ENCODE measurements around the gene TOR1AIP1. TPM values are rescaled to one million over a fixed set of nuclear protein-coding genes. Genes with fewer than 3 reads are reported as not detected.

TOR1AIP1 gene
- polyA plus RNA-seq (2012; ENCODE audit: insufficient read length, low read depth): 14.6 TPM

DNA sequence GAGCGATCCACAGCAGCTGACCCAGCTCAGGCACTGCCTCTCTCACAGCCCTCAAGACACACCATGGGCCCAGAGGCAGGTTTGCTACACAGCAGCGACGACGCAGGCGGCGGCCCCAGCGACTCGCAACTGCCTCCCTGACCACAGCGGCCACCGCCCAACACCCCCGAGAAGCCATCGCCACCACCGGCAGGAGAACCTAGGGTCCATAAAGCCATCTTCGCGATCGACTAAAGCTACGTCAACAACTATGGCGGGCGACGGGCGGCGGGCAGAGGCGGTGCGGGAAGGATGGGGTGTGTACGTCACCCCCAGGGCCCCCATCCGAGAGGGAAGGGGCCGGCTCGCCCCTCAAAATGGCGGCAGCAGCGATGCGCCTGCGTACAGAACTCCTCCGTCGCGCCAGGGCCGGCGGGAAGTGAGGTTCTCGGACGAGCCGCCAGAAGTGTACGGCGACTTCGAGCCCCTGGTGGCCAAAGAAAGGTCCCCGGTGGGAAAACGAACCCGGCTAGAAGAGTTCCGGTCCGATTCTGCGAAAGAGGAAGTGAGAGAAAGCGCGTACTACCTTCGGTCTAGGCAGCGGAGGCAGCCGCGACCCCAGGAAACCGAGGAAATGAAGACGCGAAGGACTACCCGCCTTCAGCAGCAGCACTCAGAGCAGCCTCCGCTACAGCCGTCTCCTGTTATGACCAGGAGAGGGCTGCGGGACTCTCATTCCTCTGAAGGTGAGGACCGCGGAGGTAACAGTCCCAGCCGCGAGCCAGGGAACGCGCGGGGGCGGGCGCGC, at the start of gene TOR1AIP1:
Gene TOR1AIP1 (plus strand): TSS at position 33 of the 787 bp plus-strand sequence. CDS start 218 bp downstream, at position 251.
- TF ChIP-seq SIN3A (IDR thresholded peaks at IDR 0.05; ENCODE audit: borderline replicate concordance, insufficient read depth, low read length) (peak; percentile 78; the same call in 1 of the 2 replicates), POLR2AphosphoS5 (IDR thresholded peaks at IDR 0.05; ENCODE audit: low read depth, low read length) (peak; percentile 37), FOXP2 (optimal IDR thresholded peaks at IDR 0.05; ENCODE audit: borderline replicate concordance, extremely low read depth, extremely low read length, insufficient read depth) (peak; percentile 61), TAF1 (IDR thresholded peaks at IDR 0.05; ENCODE audit: borderline replicate concordance, insufficient read depth, low read length) (peak; percentile 99; the same call in 1 of the 2 replicates), REST (IDR thresholded peaks at IDR 0.05; ENCODE audit: insufficient read depth in 1 of 2, low read depth in 2 of 2, low read length in 2 of 2) (no peak; a peak in 2 of 4 replicates)

DNA sequence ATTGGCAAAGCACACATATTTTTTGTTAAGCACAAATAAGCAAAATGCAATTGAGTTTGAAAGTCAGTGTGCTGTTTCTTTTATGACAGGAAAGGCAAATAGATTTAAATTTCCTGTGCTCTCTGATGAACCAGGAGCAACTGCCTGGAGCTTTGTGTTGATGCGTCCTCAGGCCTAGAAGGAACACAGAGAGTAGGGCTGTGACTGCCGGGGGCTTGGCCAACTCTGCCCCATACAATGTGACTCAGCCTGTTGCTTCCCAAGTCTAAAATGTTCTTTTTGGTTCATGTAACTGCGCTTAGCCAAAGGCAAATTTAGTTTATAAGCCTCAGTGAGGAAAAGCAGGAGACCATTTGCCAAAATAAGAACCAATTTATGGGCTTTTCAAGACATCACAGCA, 42.0 kb upstream of the TOR1AIP1 start:
- no peak for TF ChIP-seq REST (IDR thresholded peaks at IDR 0.05; ENCODE audit: insufficient read depth in 1 of 2, low read depth in 2 of 2, low read length in 2 of 2)
- no peak for TF ChIP-seq POLR2AphosphoS5 (IDR thresholded peaks at IDR 0.05; ENCODE audit: low read depth, low read length)
- no peak for TF ChIP-seq SIN3A (IDR thresholded peaks at IDR 0.05; ENCODE audit: borderline replicate concordance, insufficient read depth, low read length)
- TF ChIP-seq FOXP2 (optimal IDR thresholded peaks at IDR 0.05; ENCODE audit: borderline replicate concordance, extremely low read depth, extremely low read length, insufficient read depth): no peak
- TF ChIP-seq TAF1 (IDR thresholded peaks at IDR 0.05; ENCODE audit: borderline replicate concordance, insufficient read depth, low read length): no peak

- TF ChIP-seq POLR2AphosphoS5 (IDR thresholded peaks at IDR 0.05; ENCODE audit: low read depth, low read length): no peak
- no peak for TF ChIP-seq REST (IDR thresholded peaks at IDR 0.05; ENCODE audit: insufficient read depth in 1 of 2, low read depth in 2 of 2, low read length in 2 of 2)
- TF ChIP-seq SIN3A (IDR thresholded peaks at IDR 0.05; ENCODE audit: borderline replicate concordance, insufficient read depth, low read length): no peak
These were observed 33.9 kb upstream of the TOR1AIP1 start for GRCh38 chr1:179848233-179848632.

GRCh38 chr1:179853102-179853501, 29.0 kb upstream of the TOR1AIP1 start:
- TF ChIP-seq POLR2AphosphoS5 (IDR thresholded peaks at IDR 0.05; ENCODE audit: low read depth, low read length) (no peak), TAF1 (IDR thresholded peaks at IDR 0.05; ENCODE audit: borderline replicate concordance, insufficient read depth, low read length) (no peak), SIN3A (IDR thresholded peaks at IDR 0.05; ENCODE audit: borderline replicate concordance, insufficient read depth, low read length) (no peak), REST (IDR thresholded peaks at IDR 0.05; ENCODE audit: insufficient read depth in 1 of 2, low read depth in 2 of 2, low read length in 2 of 2) (no peak), FOXP2 (optimal IDR thresholded peaks at IDR 0.05; ENCODE audit: borderline replicate concordance, extremely low read depth, extremely low read length, insufficient read depth) (no peak)

All from PFSK-1 (cell line).